HCT116 (cell line): ENCODE data around the gene PDE9A. TPM values are rescaled to one million over a fixed set of nuclear protein-coding genes. Genes with fewer than 3 reads are reported as not detected.

Experiments
- ATAC-seq: fragments of 200-7000 bp; cut with Tn5 transposase; 2 replicates; pipeline ENCODE4 v1.9.1; 2020; ENCODE audit warnings: mild to moderate bottlenecking, moderate library complexity
- BruUV-seq: library from RNA; stranded (reverse); fragments of 400-500 nt; replicated peaks from 2 replicates; lab custom pipeline; 2021; lab: Mats Ljungman, UMichigan
- CTCF ChIA-PET: fragments of 300-600 bp; sonication (Branson Sonifier 250); formaldehyde crosslinking; loops from one replicate; lab custom pipeline; 2021; ENCODE audit warnings: antibody characterized with exemption; lab: Charles Lee
- POLR2A ChIA-PET: fragments of 300-600, 350-600 bp; sonication (Branson Sonifier 250); formaldehyde crosslinking; loops from one replicate; lab custom pipeline; 2021; ENCODE audit warnings: antibody characterized with exemption; lab: Charles Lee
- RAD21 ChIA-PET, 2 experiments: fragments of 300-600 bp; sonication (Branson Sonifier 250); formaldehyde crosslinking; loops; one replicate each; lab custom pipeline; 2023; ENCODE audit warnings: low total read pairs in 2 of 2; ENCODE audit not compliant: uncharacterized antibody in 2 of 2, unreplicated experiment in 2 of 2, low non-redundant PET in 1 of 2; lab: Charles Lee
- DNase-seq: peaks from one replicate; pipeline ENCODE4 v3.0.0-alpha.2; 2010; ENCODE audit warnings: low read depth, low spot score
- H2AFZ ChIP-seq: fragments of 200-600 bp; shearing (Covaris generic), sonication (generic); 2 replicates; pipeline ENCODE4 v1.6.1; 2017; ENCODE audit warnings: low read depth, mixed run types, mixed read lengths, antibody characterized with exemption, low read length; ENCODE audit not compliant: poor library complexity, severe bottlenecking
- H3K27ac ChIP-seq: 2 replicates; pipeline ENCODE4 v1.5.1; 2012; ENCODE audit warnings: low read depth, low read length
- H3K27me3 ChIP-seq: fragments of 200-600 bp; sonication (generic); 2 replicates; pipeline ENCODE4 v1.6.1; 2016; ENCODE audit warnings: mixed run types, low read length, mixed read lengths; ENCODE audit not compliant: insufficient read depth
- H3K36me3 ChIP-seq, 2 experiments: fragments of 200-500 bp in 1 of 2; fragments of 200-600 bp in 1 of 2; sonication (Bioruptor generic) in 1 of 2; sonication (generic) in 1 of 2; 2 replicates each; pipeline versions ENCODE4 v1.5.1 to v1.6.1; 2014 to 2016; ENCODE audit warnings: low read length in 2 of 2, inconsistent platforms in 1 of 2, mixed read lengths in 1 of 2, mixed run types in 1 of 2; ENCODE audit not compliant: insufficient read depth in 2 of 2, control insufficient read depth in 1 of 2
- H3K4me1 ChIP-seq, 2 experiments: fragments of 200-600 bp in 1 of 2; sonication (generic) in 1 of 2; 2 replicates each; pipeline versions ENCODE4 v1.5.1 to v1.6.1; 2012 to 2017; ENCODE audit warnings: low read length in 2 of 2, inconsistent platforms in 1 of 2, mild to moderate bottlenecking in 1 of 2, mixed read lengths in 1 of 2, mixed run types in 1 of 2, moderate library complexity in 1 of 2; ENCODE audit not compliant: insufficient read depth in 2 of 2, control insufficient read depth in 1 of 2
- H3K4me2 ChIP-seq: fragments of 200-600 bp; sonication (generic); 2 replicates; pipeline ENCODE4 v1.6.1; 2017; ENCODE audit warnings: mixed run types, low read length, mixed read lengths
- H3K4me3 ChIP-seq, 2 experiments: fragments of 200-600 bp in 1 of 2; sonication (generic) in 1 of 2; replicated peaks in 1 of 2; 2 replicates each; pipeline ENCODE4 v1.5.1; 2011 to 2016; ENCODE audit warnings: low read length in 2 of 2, control low read depth in 1 of 2, low read depth in 1 of 2, mild to moderate bottlenecking in 1 of 2, mixed read lengths in 1 of 2, mixed run types in 1 of 2
- H3K79me2 ChIP-seq: fragments of 200-600 bp; sonication (generic); 2 replicates; pipeline ENCODE4 v1.6.1; 2017; ENCODE audit warnings: mild to moderate bottlenecking, mixed run types, low read length, moderate library complexity, mixed read lengths; ENCODE audit not compliant: insufficient read depth
- H3K9ac ChIP-seq: fragments of 200-600 bp; sonication (generic); 2 replicates; pipeline ENCODE4 v1.6.1; 2016; ENCODE audit warnings: low read length, mixed read lengths
- H3K9me2 ChIP-seq: fragments of 200-600 bp; sonication (generic), shearing (Covaris generic); 2 replicates; pipeline ENCODE4 v1.6.1; 2017; ENCODE audit warnings: mixed run types, mild to moderate bottlenecking, moderate library complexity; ENCODE audit not compliant: insufficient read depth
- H3K9me3 ChIP-seq, 2 experiments: fragments of 200-500 bp in 1 of 2; fragments of 200-600 bp in 1 of 2; sonication (Bioruptor generic) in 1 of 2; sonication (generic) in 1 of 2; 2 replicates each; pipeline ENCODE4 v1.6.1; 2014 to 2017; ENCODE audit warnings: low read length in 2 of 2, mixed read lengths in 2 of 2, inconsistent platforms in 1 of 2, low read depth in 1 of 2, mild to moderate bottlenecking in 1 of 2, mixed run types in 1 of 2, moderate library complexity in 1 of 2; ENCODE audit not compliant: control insufficient read depth in 1 of 2, insufficient read depth in 1 of 2
- H4K20me1 ChIP-seq: fragments of 200-600 bp; sonication (generic), shearing (Covaris generic); 2 replicates; pipeline ENCODE4 v1.6.1; 2017; ENCODE audit warnings: mixed run types, mild to moderate bottlenecking, moderate library complexity; ENCODE audit not compliant: insufficient read depth
- ATF3 ChIP-seq: IDR thresholded peaks from 2 replicates; pipeline ENCODE4 v1.6.1; 2012
- CEBPB ChIP-seq: IDR thresholded peaks from 2 replicates; pipeline ENCODE4 v1.6.1; 2012; ENCODE audit warnings: low read depth
- ELF1 ChIP-seq: IDR thresholded peaks from 2 replicates; pipeline ENCODE4 v1.6.1; 2012; ENCODE audit warnings: low read depth, borderline replicate concordance
- FOSL1 ChIP-seq: IDR thresholded peaks from 2 replicates; pipeline ENCODE4 v1.6.1; 2012; ENCODE audit warnings: low read depth
- MAX ChIP-seq: IDR thresholded peaks from 2 replicates; pipeline ENCODE4 v1.6.1; 2012
- RAD21 ChIP-seq: IDR thresholded peaks from 2 replicates; pipeline ENCODE4 v1.6.1; 2012; ENCODE audit warnings: low read depth, mild to moderate bottlenecking
- ZBTB33 ChIP-seq: IDR thresholded peaks from 2 replicates; pipeline ENCODE4 v1.6.1; 2011; ENCODE audit warnings: mild to moderate bottlenecking, low read length, moderate library complexity; ENCODE audit not compliant: insufficient replicate concordance; ENCODE audit errors: extremely low read depth
- intact Hi-C: fragments of 100-400 bp; cut with micrococcal nuclease; formaldehyde crosslinking; loops from 2 replicates; pipeline ENCODE4 v1.10.0; 2022
- total RNA-seq: library from RNA; stranded (reverse); gene quantifications from one replicate; pipeline ENCODE4 v1.2.1, GENCODE V29; 2021; ENCODE audit not compliant: unreplicated experiment

PDE9A gene
- total RNA-seq, 1 experiment from 2014 or later, result 31.4 TPM

GRCh38 chr21:42624095-42624790, 29.2 kb upstream of the PDE9A start:
- Histone ChIP-seq H4K20me1 (no peaks in the 10 kb centered on the region), H3K9ac (no peak overlapping the region), H3K9me2 (no peaks in the 10 kb centered on the region), H3K9me3 (no peaks in the 10 kb centered on the region), H3K4me1 (no peaks in the 10 kb centered on the region), H3K36me3 (no peaks in the 10 kb centered on the region), H3K4me3 (no peak overlapping the region), H3K4me2 (no peak overlapping the region), H3K27ac (no peak overlapping the region), H3K79me2 (no peaks in the 10 kb centered on the region), H2AFZ (no peak overlapping the region), H3K27me3 (no peaks in the 10 kb centered on the region; the same call in 1 of the 2 replicates)
- ChIA-PET CTCF (no interaction called here), POLR2A (no interaction called here), RAD21 (no interaction called here)
- no TSS peak for BruUV-seq
- no peak for ATAC-seq
- no peak for DNase-seq
- intact Hi-C loops, result no loop called here
- TF ChIP-seq ELF1, result no peak
- no peak for TF ChIP-seq ZBTB33
- TF ChIP-seq MAX, result no peak

- peaks cover under 1% of the 10 kb centered on the region; the same call in 1 of the 2 replicates for H3K27me3 ChIP-seq
- no peak overlapping the region for H3K4me3 ChIP-seq
- H3K4me2 ChIP-seq, result no peak overlapping the region
- ChIA-PET POLR2A (no interaction called here), RAD21 (no interaction called here), CTCF (no interaction called here)
- no peaks in the 10 kb centered on the region for H3K36me3 ChIP-seq
- H3K4me1 ChIP-seq, result no peaks in the 10 kb centered on the region
- intact Hi-C loops, result no loop called here
- no peak overlapping the region for H3K9ac ChIP-seq
- no TSS peak for BruUV-seq
- H3K79me2 ChIP-seq, result no peaks in the 10 kb centered on the region
- DNase-seq, result no peak
- no peaks in the 10 kb centered on the region for H3K9me2 ChIP-seq
- no peak for ATAC-seq
- no peak for TF ChIP-seq FOSL1
- no peak for TF ChIP-seq CEBPB
- TF ChIP-seq ATF3, result no peak
- TF ChIP-seq RAD21, result no peak
- H3K27ac ChIP-seq, result no peak overlapping the region
- H4K20me1 ChIP-seq, result no peaks in the 10 kb centered on the region
- no peak overlapping the region for H2AFZ ChIP-seq
- no peaks in the 10 kb centered on the region for H3K9me3 ChIP-seq
Observed at GRCh38 chr21:42624936-42625335, 28.5 kb upstream of the PDE9A start.
